ENCODE results near the gene ZNF22. TPM values are rescaled to one million over a fixed set of nuclear protein-coding genes. Genes with fewer than 3 reads are reported as not detected.
A peak's percentile ranks its signal among the peaks of the same experiment; 100 is the strongest.

ZNF22 gene
- total RNA-seq, 4 donors from 2014 or later: 23.4 to 30.2 (median 26.0) TPM

DNA sequence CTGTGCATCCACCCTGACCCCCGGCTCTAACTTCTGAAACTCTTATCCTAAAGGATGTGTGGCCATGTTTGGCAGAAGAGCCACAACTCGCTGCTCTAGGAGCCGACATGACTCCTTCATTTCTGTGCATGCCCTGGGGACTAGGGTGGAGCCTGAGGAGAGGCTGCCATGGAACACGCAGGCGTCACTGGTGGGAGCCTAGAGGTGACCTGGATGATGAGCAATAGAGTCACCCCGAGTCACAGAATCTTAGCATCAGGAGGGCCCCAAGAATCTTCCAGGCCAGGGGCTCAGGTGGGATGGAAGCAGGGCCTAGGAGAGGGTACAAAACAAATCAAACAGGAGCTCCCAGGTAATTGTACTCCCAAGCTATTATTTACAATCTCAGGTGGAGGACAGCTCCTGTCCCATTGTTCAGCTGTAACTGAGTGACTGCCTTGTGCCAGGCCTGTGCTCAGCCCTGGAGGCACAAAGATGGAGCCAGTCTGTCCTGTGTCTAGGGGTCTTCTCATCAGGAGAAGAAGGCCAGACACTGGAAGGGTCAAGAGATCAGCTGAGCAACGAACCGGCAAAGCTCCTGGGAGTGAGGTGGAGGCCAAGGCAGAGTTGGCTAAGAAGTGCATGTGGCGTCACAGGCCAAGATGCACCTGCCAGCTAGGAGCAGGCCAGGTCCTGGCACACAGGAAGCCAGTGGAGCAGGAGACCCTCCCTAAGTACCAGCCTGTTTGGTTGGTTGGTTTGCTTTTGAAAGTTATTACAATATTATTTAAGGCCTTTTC, 5.8 kb upstream of the ZNF22 start:
- TF ChIP-seq EP300 (IDR thresholded peaks at IDR 0.05): no peak
- no peak for TF ChIP-seq POLR2A (IDR thresholded peaks at IDR 0.05)
- TF ChIP-seq, protein P1, sequence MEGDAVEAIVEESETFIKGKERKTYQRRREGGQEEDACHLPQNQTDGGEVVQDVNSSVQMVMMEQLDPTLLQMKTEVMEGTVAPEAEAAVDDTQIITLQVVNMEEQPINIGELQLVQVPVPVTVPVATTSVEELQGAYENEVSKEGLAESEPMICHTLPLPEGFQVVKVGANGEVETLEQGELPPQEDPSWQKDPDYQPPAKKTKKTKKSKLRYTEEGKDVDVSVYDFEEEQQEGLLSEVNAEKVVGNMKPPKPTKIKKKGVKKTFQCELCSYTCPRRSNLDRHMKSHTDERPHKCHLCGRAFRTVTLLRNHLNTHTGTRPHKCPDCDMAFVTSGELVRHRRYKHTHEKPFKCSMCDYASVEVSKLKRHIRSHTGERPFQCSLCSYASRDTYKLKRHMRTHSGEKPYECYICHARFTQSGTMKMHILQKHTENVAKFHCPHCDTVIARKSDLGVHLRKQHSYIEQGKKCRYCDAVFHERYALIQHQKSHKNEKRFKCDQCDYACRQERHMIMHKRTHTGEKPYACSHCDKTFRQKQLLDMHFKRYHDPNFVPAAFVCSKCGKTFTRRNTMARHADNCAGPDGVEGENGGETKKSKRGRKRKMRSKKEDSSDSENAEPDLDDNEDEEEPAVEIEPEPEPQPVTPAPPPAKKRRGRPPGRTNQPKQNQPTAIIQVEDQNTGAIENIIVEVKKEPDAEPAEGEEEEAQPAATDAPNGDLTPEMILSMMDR (IDR thresholded peaks at IDR 0.05): no peak
- Histone ChIP-seq H3K27me3 (no peaks in the 10 kb centered on the region), H3K36me3 (peaks cover 0 to 41% (median 0%) of the 10 kb centered on the region in 3 donors), H3K4me3 (no peak overlapping the region), H3K9me3 (no peaks in the 10 kb centered on the region), H3K27ac (peak overlapping the region; percentile 72 to 97 (median 87)), H3K4me1 (peaks cover 4 to 100% (median 68%) of the 10 kb centered on the region in 4 donors)
- DNase-seq (ENCODE audit: low spot score in 2 of 2): peak in 1 of 2 donors; percentile 30
- WGBS, 2 donors: 57 to 65% methylated on average over 9 of the region's 9 CpGs

DNA sequence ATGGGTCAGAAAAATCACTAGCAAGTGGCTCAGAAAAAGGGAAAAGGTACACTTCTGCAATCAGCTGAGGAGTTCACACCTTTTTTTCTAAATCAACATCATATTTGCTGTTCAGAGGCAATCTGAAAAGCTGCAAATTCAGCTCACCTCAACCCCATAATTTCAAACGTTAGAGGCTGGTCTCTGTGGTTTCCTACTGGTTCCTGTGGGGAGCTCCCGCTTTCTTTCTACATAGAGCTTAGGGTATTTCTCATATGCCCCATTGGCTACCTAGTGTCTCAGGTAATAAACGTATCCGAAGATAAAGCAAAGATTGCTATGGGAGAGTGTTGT, 5.2 kb upstream of the ZNF22 start:
- TF ChIP-seq POLR2A (IDR thresholded peaks at IDR 0.05): no peak
- no peak for TF ChIP-seq EP300 (IDR thresholded peaks at IDR 0.05)
- TF ChIP-seq, protein P1 (IDR thresholded peaks at IDR 0.05): no peak
- H3K4me1 ChIP-seq: peaks cover 4 to 98% (median 73%) of the 10 kb centered on the region in 4 donors
- no peak for DNase-seq (ENCODE audit: low spot score in 2 of 2)
- WGBS, 2 donors: 37 to 47% methylated on average over 4 of the region's 4 CpGs
- H3K27me3 ChIP-seq: no peaks in the 10 kb centered on the region
- H3K4me3 ChIP-seq: no peak overlapping the region
- peak overlapping the region; percentile 72 to 97 (median 87) for H3K27ac ChIP-seq
- H3K36me3 ChIP-seq: peaks cover 0 to 35% (median 0%) of the 10 kb centered on the region in 3 donors
- no peaks in the 10 kb centered on the region for H3K9me3 ChIP-seq

DNA sequence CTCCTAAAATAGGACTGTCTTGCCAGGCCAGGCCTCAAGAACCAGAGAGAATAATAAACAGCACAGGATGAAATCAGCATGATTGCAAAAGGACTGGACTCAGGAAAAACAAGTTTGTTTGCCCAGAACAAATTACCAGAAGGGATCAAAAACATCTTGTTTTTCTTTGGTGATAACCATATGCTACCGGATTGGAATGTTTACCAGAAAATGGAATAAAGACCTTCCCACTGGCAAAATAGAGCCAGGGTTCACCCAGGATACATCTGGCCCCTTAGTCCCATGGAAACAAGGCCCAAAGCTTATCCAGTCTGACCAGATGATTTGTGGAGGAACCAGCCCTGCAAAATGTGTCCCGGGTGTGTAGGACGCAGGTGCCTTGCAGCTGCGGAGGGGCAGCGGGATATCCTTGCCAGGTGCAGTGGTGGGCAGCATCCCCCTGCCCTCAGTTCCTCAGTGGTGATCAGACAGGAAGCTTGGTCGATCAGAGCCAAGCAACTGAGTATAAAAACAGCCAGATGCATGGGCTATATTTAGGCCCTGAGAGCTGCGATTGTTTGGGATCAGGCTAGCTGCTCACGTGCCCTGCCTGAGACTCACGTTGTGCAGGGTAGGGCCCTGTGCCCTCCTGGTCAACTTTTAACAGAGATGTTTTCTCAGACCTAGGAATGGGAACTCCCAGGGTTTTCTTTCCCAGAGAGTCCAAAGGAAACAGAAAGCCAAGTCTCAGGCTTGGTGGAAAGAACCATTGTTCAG, 4.6 kb upstream of the ZNF22 start:
- peaks cover 4 to 93% (median 72%) of the 10 kb centered on the region in 4 donors for H3K4me1 ChIP-seq
- peaks cover 0 to 30% (median 0%) of the 10 kb centered on the region in 3 donors for H3K36me3 ChIP-seq
- peak; percentile 74 to 79 for DNase-seq (ENCODE audit: low spot score in 2 of 2)
- peak overlapping the region; percentile 72 to 97 (median 87) for H3K27ac ChIP-seq
- WGBS, 2 donors: 18% methylated on average over 8 to 9 of the region's 9 CpGs
- H3K4me3 ChIP-seq: peak overlapping the region in 1 of 4 donors; percentile 8
- TF ChIP-seq, protein P1 (IDR thresholded peaks at IDR 0.05): no peak
- TF ChIP-seq EP300 (IDR thresholded peaks at IDR 0.05) (peak; percentile 26 to 91), POLR2A (IDR thresholded peaks at IDR 0.05) (peak in 1 of 2 donors; percentile 6)
- no peaks in the 10 kb centered on the region for H3K27me3 ChIP-seq
- no peaks in the 10 kb centered on the region for H3K9me3 ChIP-seq

DNA sequence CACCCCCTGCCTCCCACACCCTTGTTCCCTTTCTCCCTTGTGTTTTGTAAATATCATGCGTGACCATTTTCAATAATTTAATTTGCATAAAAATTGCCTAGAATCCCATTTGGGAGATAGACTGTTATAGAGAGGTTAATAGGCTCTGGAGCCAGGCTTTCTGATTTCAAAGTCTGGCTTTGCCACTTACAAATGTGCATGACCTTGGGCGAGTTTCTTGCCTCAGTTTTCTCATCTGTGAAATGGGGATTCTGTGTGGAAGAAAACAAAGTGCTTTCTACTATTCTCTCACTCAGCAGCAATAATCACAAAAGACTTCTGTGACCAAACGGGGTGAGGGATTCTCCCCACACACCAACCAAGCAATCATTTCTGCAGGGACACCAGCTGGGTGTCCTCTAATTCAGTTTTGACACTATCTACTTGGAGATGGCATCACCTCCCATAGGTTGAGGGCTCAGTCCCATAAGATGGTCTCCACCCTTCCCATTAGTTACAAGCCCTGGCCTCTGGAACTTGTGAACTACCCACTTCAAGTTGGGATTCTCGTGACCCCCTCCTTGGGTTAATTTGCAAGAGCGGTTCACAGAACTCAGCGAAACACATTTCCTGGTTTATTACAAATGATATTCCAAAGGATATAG, 3.5 kb upstream of the ZNF22 start:
- no peaks in the 10 kb centered on the region for H3K9me3 ChIP-seq
- peaks cover 0 to 18% (median 0%) of the 10 kb centered on the region in 3 donors for H3K36me3 ChIP-seq
- 75 to 76% methylated on average over 6 of the region's 6 CpGs for WGBS, 2 donors
- H3K27me3 ChIP-seq: no peaks in the 10 kb centered on the region
- peak overlapping the region; percentile 72 to 97 (median 87) for H3K27ac ChIP-seq
- peaks cover 4 to 88% (median 69%) of the 10 kb centered on the region in 4 donors for H3K4me1 ChIP-seq
- peak overlapping the region in 1 of 4 donors; percentile 8 for H3K4me3 ChIP-seq
- TF ChIP-seq, protein P1 (IDR thresholded peaks at IDR 0.05): no peak
- TF ChIP-seq POLR2A (IDR thresholded peaks at IDR 0.05): no peak
- DNase-seq (ENCODE audit: low spot score in 2 of 2): peak in 1 of 2 donors; percentile 5
